A549 (cell line): ENCODE results near the gene CARNS1.

Experiments
- JUNB ChIP-seq: fragments of >200 bp; sonication (Bioruptor Twin); formaldehyde crosslinking; IDR thresholded peaks from 2 replicates; pipeline ENCODE4 v1.6.1; 2016
- RAD21 ChIP-seq, 2 experiments: fragments of >200 bp in 1 of 2; sonication (Bioruptor Twin) in 1 of 2; formaldehyde crosslinking in 1 of 2; IDR thresholded peaks in 1 of 2; conservative IDR thresholded peaks in 1 of 2; 2 replicates in 1 of 2; 3 replicates in 1 of 2; pipeline ENCODE4 v1.6.1; 2012 to 2018; ENCODE audit warnings: inconsistent platforms in 1 of 2

DNA sequence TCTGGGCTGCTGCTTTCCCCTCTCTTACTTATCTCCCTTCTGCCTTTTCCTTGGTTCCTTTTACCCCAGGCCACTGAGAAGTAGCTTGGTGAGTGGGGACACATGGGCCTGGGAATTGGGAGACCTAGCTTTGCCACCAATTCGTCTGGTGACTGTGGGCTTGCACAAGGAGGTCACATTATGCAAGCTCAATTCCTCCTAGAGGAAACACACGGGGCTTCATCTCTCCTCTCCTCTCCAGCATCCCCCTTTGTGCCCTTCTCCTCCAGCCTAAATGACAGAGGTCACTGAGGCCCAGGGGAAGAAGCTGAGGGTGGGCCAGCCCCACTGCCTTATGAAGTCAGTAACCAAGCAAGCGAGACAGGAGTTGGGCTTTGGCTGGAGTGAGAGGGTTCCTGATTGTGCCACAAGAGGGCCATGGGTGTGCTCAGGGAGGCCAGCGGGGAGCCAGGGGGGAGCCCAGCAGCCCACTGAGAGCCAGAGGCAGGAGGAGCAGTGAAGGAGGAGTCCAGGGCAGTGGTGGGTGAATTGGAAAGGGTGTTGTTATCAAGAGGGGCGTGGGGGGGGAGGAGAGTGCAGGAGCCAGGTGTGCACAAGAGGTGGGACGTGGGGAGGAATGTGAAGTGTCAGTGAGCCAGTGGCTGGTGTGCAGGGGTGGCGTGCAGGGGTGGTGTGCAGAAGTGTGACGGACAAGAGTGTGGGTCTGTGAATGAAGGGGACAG is 44.1 kb upstream of the CARNS1 start:
- peak; percentile 46 to 49 for TF ChIP-seq RAD21 (conservative IDR thresholded peaks at IDR 0.05 in 1 of 2, IDR thresholded peaks at IDR 0.05 in 1 of 2)
- no peak for TF ChIP-seq JUNB
